Body of pancreas (tissue), 4 donors: ENCODE results near the gene BMP4. TPM values are rescaled to one million over a fixed set of nuclear protein-coding genes. Genes with fewer than 3 reads are reported as not detected.

Source experiments
- ATAC-seq: fragments of 150-250 bp; one replicate; pipeline ENCODE4 v1.9.1; 2016
- DNase-seq, 4 donors: peaks; one replicate each; pipeline ENCODE4 v3.0.0-alpha.2; 2019
- H3K27ac ChIP-seq, 4 donors: fragments of 200-600 bp; sonication (generic); 1 replicate in 3 of 4; 2 replicates in 1 of 4; pipeline versions ENCODE4 v1.5.1 to v1.6.1; 2016 to 2019; ENCODE audit warnings: mild to moderate bottlenecking in 1 of 4, mixed read lengths in 1 of 4, moderate library complexity in 1 of 4
- H3K27me3 ChIP-seq, 2 donors: fragments of 200-600 bp; sonication (generic); one replicate each; pipeline ENCODE4 v1.6.0; 2016; ENCODE audit warnings: mild to moderate bottlenecking in 1 of 2
- H3K36me3 ChIP-seq, 2 donors: fragments of 200-600 bp; sonication (generic); replicated peaks in 1 of 2; 2 replicates each; pipeline ENCODE4 v1.5.1; 2016; ENCODE audit warnings: low read depth in 2 of 2; ENCODE audit not compliant: insufficient read depth in 1 of 2
- H3K4me1 ChIP-seq: fragments of 200-600 bp; sonication (generic); one replicate; pipeline ENCODE4 v1.6.0; 2016
- H3K4me3 ChIP-seq, 2 donors: fragments of 200-600 bp; sonication (generic); 1 replicate in 1 of 2; 2 replicates in 1 of 2; pipeline ENCODE4 v1.5.1; 2016 to 2019
- H3K9me3 ChIP-seq, 3 donors: fragments of 200-600 bp; sonication (generic); 1 replicate in 2 of 3; 2 replicates in 1 of 3; pipeline ENCODE4 v1.5.1; 2016
- CTCF ChIP-seq, 7 experiments: fragments of 450-650 bp in 4 of 7; fragments of 200-600 bp in 3 of 7; sonication (generic) in 3 of 7; IDR thresholded peaks; one replicate each; pipeline ENCODE4 v1.5.1; 2016 to 2019; ENCODE audit warnings: antibody characterized with exemption in 7 of 7
- POLR2A ChIP-seq, 3 donors: fragments of 450-650 bp; IDR thresholded peaks; one replicate each; pipeline ENCODE4 v1.6.1; 2016; ENCODE audit warnings: antibody characterized with exemption in 3 of 3, mild to moderate bottlenecking in 2 of 3
- WGBS, 2 donors: methylation state at CpG; one replicate each; pipeline ENCODE4 v1.1.5; 2017; 5-methylcytosine and 5-hydroxymethylcytosine counted together
- intact Hi-C: fragments of 100-400 bp; cut with DNase I; formaldehyde crosslinking; loops from one replicate; pipeline ENCODE4 v1.15.1; 2023
- total RNA-seq, 2 donors: library from RNA; depleted of rRNA; stranded (reverse); fragments of >200 nt; gene quantifications; one replicate each; pipeline ENCODE4 v1.1.0, GENCODE V29; 2016

Gene BMP4
- total RNA-seq: 1 to 10 TPM; 5.9 to 8.3 TPM

- no peaks in the 10 kb centered on the region for H3K36me3 ChIP-seq
- no peaks in the 10 kb centered on the region for H3K9me3 ChIP-seq
- 16 to 22% methylated on average over 38 to 43 of the region's 45 CpGs for WGBS, 2 donors
- H3K4me3 ChIP-seq: no peak within 1 kb of the TSS
- no peak for TF ChIP-seq CTCF (IDR thresholded peaks at IDR 0.05)
- TF ChIP-seq POLR2A (IDR thresholded peaks at IDR 0.05): peak in 1 of 3 donors; percentile 20
- ATAC-seq: no peak
- H3K4me1 ChIP-seq: peaks cover 47% of the 10 kb centered on the region
- H3K27ac ChIP-seq: peak within 1 kb of the TSS in 1 of 4 donors; percentile 1
- intact Hi-C loops: no loop called here
- peak; percentile 33 to 68 (median 52) for DNase-seq
- H3K27me3 ChIP-seq: peaks cover 0 to 18% of the 10 kb centered on the region in 2 donors
These were observed at the start of gene BMP4 for GRCh38 chr14:53956427-53957201. TSS of gene BMP4 (minus strand) at chr14:53956825. CDS start at chr14:53952222, 4,603 bp downstream.

GRCh38 chr14:54003064-54003463 lies 46.4 kb upstream of the BMP4 start:
- ATAC-seq (no peak), DNase-seq (no peak)
- Histone ChIP-seq H3K9me3 (no peaks in the 10 kb centered on the region), H3K27ac (no peak overlapping the region), H3K36me3 (no peaks in the 10 kb centered on the region), H3K4me3 (no peak overlapping the region), H3K27me3 (no peaks in the 10 kb centered on the region), H3K4me1 (no peaks in the 10 kb centered on the region)
- WGBS, 2 donors: 63 to 86% methylated on average over 2 of the region's 2 CpGs
- TF ChIP-seq CTCF (IDR thresholded peaks at IDR 0.05): no peak
- TF ChIP-seq POLR2A (IDR thresholded peaks at IDR 0.05): no peak
- intact Hi-C loops: no loop called here

GRCh38 chr14:54002653-54003052 lies 46.0 kb upstream of the BMP4 start:
- ATAC-seq: no peak
- intact Hi-C loops: no loop called here

GRCh38 chr14:54001189-54001878 lies 44.7 kb upstream of the BMP4 start:
- WGBS, 2 donors: 34 to 58% methylated on average over 5 of the region's 5 CpGs
- DNase-seq (peak in 1 of 4 donors; percentile 7), ATAC-seq (no peak)
- no peak overlapping the region for H3K27ac ChIP-seq
- no peaks in the 10 kb centered on the region for H3K36me3 ChIP-seq
- intact Hi-C loops: no loop called here
- H3K4me1 ChIP-seq: no peaks in the 10 kb centered on the region
- no peaks in the 10 kb centered on the region for H3K9me3 ChIP-seq
- no peak overlapping the region for H3K4me3 ChIP-seq
- no peak for TF ChIP-seq CTCF (IDR thresholded peaks at IDR 0.05)
- no peak for TF ChIP-seq POLR2A (IDR thresholded peaks at IDR 0.05)
- H3K27me3 ChIP-seq: no peaks in the 10 kb centered on the region

More at GRCh38 chr14:54002653-54003052, 46.0 kb upstream of the BMP4 start:
- TF ChIP-seq POLR2A (IDR thresholded peaks at IDR 0.05) (no peak), CTCF (IDR thresholded peaks at IDR 0.05) (no peak)
- H3K27ac ChIP-seq: no peak overlapping the region
- H3K4me1 ChIP-seq: no peaks in the 10 kb centered on the region
- no peaks in the 10 kb centered on the region for H3K9me3 ChIP-seq
- H3K4me3 ChIP-seq: no peak overlapping the region
- no peaks in the 10 kb centered on the region for H3K36me3 ChIP-seq
- no peak for DNase-seq
- no peaks in the 10 kb centered on the region for H3K27me3 ChIP-seq
